K562 (cell line): ENCODE data around the gene TLE3. TPM values are rescaled to one million over a fixed set of nuclear protein-coding genes. Genes with fewer than 3 reads are reported as not detected.

Experiments used
- ATAC-seq: fragments of 200-7000 bp; cut with Tn5 transposase; 3 replicates; pipeline ENCODE4 v1.9.1; 2020; ENCODE audit warnings: moderate library complexity
- BruUV-seq: library from RNA; stranded (reverse); fragments of 400-500 nt; replicated peaks from 2 replicates; lab custom pipeline; 2021; lab: Mats Ljungman, UMichigan
- CTCF ChIA-PET: fragments of 300-600 bp; formaldehyde crosslinking; extraction: SDS; loops from one replicate; lab custom pipeline; 2021; ENCODE audit warnings: low intra/inter-chr PET ratio; lab: Yijun Ruan, JAX
- POLR2A ChIA-PET: fragments of 300-600, 350-650 bp; sonication (Branson Sonifier 250); formaldehyde crosslinking; extraction: SDS; loops from one replicate; lab custom pipeline; 2021; ENCODE audit warnings: antibody characterized with exemption, inconsistent platforms; lab: Yijun Ruan, JAX
- DNase-seq, 4 experiments: peaks; one replicate each; pipeline versions ENCODE4 v3.0.0 to v3.0.0-alpha.2; 2011 to 2018; ENCODE audit warnings: low spot score in 3 of 4, mixed read lengths in 3 of 4; ENCODE audit errors: extremely low read depth in 1 of 4
- FAIRE-seq: peaks from 2 replicates; lab custom pipeline; 2011; peaks lifted over from hg19 to GRCh38; lab: Jason Lieb, UNC
- H2AFZ ChIP-seq: 2 replicates; pipeline ENCODE4 v1.6.0; 2011; ENCODE audit warnings: low read depth, low read length, control low read depth, inconsistent platforms
- H3K27ac ChIP-seq: fragments of 200-600 bp; 3 replicates; pipeline ENCODE4 v1.8.0; 2011; ENCODE audit warnings: low read depth, mild to moderate bottlenecking, control low read depth, inconsistent platforms, low read length, moderate library complexity, mixed read lengths; ENCODE audit errors: extremely low read depth
- H3K27me3 ChIP-seq, 2 experiments: fragments of 300-600 bp in 1 of 2; 2 replicates in 1 of 2; 3 replicates in 1 of 2; pipeline versions ENCODE4 v1.6.0 to v1.8.0; 2011; ENCODE audit warnings: inconsistent platforms in 2 of 2, low read length in 2 of 2, mild to moderate bottlenecking in 1 of 2, mixed read lengths in 1 of 2, moderate library complexity in 1 of 2; ENCODE audit not compliant: control insufficient read depth in 2 of 2, insufficient read depth in 2 of 2
- H3K36me3 ChIP-seq: fragments of 300-600 bp; 3 replicates; pipeline ENCODE4 v1.8.0; 2011; ENCODE audit warnings: mild to moderate bottlenecking, low read length, inconsistent platforms; ENCODE audit not compliant: control insufficient read depth, insufficient read depth
- H3K4me1 ChIP-seq, 2 experiments: fragments of 200-600 bp in 1 of 2; replicated peaks in 1 of 2; 2 replicates in 1 of 2; 3 replicates in 1 of 2; pipeline versions ENCODE4 v1.5.1 to v1.8.0; 2011; ENCODE audit warnings: inconsistent platforms in 2 of 2, low read length in 2 of 2, mild to moderate bottlenecking in 1 of 2, mixed read lengths in 1 of 2, moderate library complexity in 1 of 2; ENCODE audit not compliant: control insufficient read depth in 2 of 2, insufficient read depth in 2 of 2
- H3K4me2 ChIP-seq: 2 replicates; pipeline ENCODE4 v1.6.1; 2011; ENCODE audit warnings: low read length, control low read depth, inconsistent platforms, mixed read lengths; ENCODE audit not compliant: insufficient read depth
- H3K4me3 ChIP-seq: fragments of 200-600 bp; sonication (generic), shearing (Covaris generic); 2 replicates; pipeline ENCODE4 v1.5.1; 2016; ENCODE audit warnings: control low read depth, inconsistent platforms
- H3K79me2 ChIP-seq: fragments of 200-600 bp; 3 replicates; pipeline ENCODE4 v1.8.0; 2011; ENCODE audit warnings: low read length, inconsistent platforms; ENCODE audit not compliant: control insufficient read depth, insufficient read depth
- H3K9ac ChIP-seq, 2 experiments: 2 replicates each; pipeline versions ENCODE4 v1.6.0 to v1.6.1; 2011; ENCODE audit warnings: low read depth in 2 of 2, low read length in 2 of 2, control low read depth in 1 of 2, inconsistent platforms in 1 of 2, mild to moderate bottlenecking in 1 of 2, mixed read lengths in 1 of 2; ENCODE audit not compliant: insufficient read depth in 1 of 2
- H3K9me1 ChIP-seq: one replicate; pipeline ENCODE4 v1.6.0; 2011; ENCODE audit warnings: inconsistent platforms, mild to moderate bottlenecking, low read length, moderate library complexity; ENCODE audit not compliant: control insufficient read depth, insufficient read depth
- H3K9me3 ChIP-seq: replicated peaks from 2 replicates; pipeline ENCODE4 v1.5.1; 2011; ENCODE audit warnings: low read depth, low read length, inconsistent platforms; ENCODE audit not compliant: control insufficient read depth, insufficient read depth
- H4K20me1 ChIP-seq: replicated peaks from 2 replicates; pipeline ENCODE4 v1.6.1; 2011; ENCODE audit warnings: low read length, inconsistent platforms, mixed read lengths; ENCODE audit not compliant: control insufficient read depth, insufficient read depth
- BRD9 ChIP-seq: fragments of 450-650 bp; IDR thresholded peaks from 2 replicates; pipeline ENCODE4 v1.6.1; 2018; ENCODE audit warnings: low read depth; ENCODE audit not compliant: partially characterized antibody
- EP300 ChIP-seq: IDR thresholded peaks from 2 replicates; pipeline ENCODE4 v1.6.1; 2012; ENCODE audit warnings: low read length, improper control_type of control experiment
- HMGXB4 ChIP-seq: sonication (generic); formaldehyde crosslinking; IDR thresholded peaks from 2 replicates; pipeline ENCODE4 v1.8.1; 2023; ENCODE audit warnings: mild to moderate bottlenecking, missing genetic modification reagents
- IFI16 ChIP-seq: fragments of 250-450 bp; sonication (Bioruptor Pico); IDR thresholded peaks from 2 replicates; pipeline ENCODE4 v2.1.2; 2022; ENCODE audit warnings: mild to moderate bottlenecking, inconsistent platforms
- MAX ChIP-seq: sonication (generic); formaldehyde crosslinking; IDR thresholded peaks from 2 replicates; pipeline ENCODE4 v1.9.0; 2022; ENCODE audit warnings: mild to moderate bottlenecking, missing genetic modification reagents
- NFYB ChIP-seq: IDR thresholded peaks from 2 replicates; pipeline ENCODE4 v1.6.1; 2011; ENCODE audit warnings: mild to moderate bottlenecking, moderate library complexity; ENCODE audit not compliant: insufficient read length; ENCODE audit errors: extremely low read depth
- POLR2G ChIP-seq: fragments of 200-400 bp; formaldehyde crosslinking; IDR thresholded peaks from 2 replicates; pipeline ENCODE4 v1.6.1; 2017; ENCODE audit warnings: low read depth, mild to moderate bottlenecking, antibody characterized with exemption, low read length, moderate library complexity
- RBM39 ChIP-seq: fragments of 200-400 bp; formaldehyde crosslinking; optimal IDR thresholded peaks from 2 replicates; pipeline ENCODE3; 2018; ENCODE audit warnings: low read depth, low read length
- TOE1 ChIP-seq, 2 experiments: fragments of 450-650 bp in 1 of 2; sonication (generic) in 1 of 2; formaldehyde crosslinking in 1 of 2; IDR thresholded peaks; 2 replicates each; pipeline versions ENCODE4 v1.7.1 to v1.8.0; 2016 to 2022; ENCODE audit warnings: borderline replicate concordance in 2 of 2, mild to moderate bottlenecking in 2 of 2, antibody characterized with exemption in 1 of 2, inconsistent platforms in 1 of 2, low read depth in 1 of 2, missing genetic modification reagents in 1 of 2, moderate library complexity in 1 of 2
- ZNF217 ChIP-seq: sonication (generic); formaldehyde crosslinking; IDR thresholded peaks from 2 replicates; pipeline ENCODE4 v1.8.0; 2022; ENCODE audit warnings: mild to moderate bottlenecking, missing genetic modification reagents
- ZNF274 ChIP-seq: IDR thresholded peaks from 2 replicates; pipeline ENCODE4 v1.6.1; 2011; ENCODE audit warnings: low read depth, mild to moderate bottlenecking, low read length, moderate library complexity, borderline replicate concordance
- ZNF764 ChIP-seq: fragments of 250-450 bp; sonication (Bioruptor Pico); IDR thresholded peaks from 2 replicates; pipeline ENCODE4 v1.4.0; 2020; ENCODE audit warnings: low read depth, mild to moderate bottlenecking, moderate library complexity
- WGBS: fragments of 100-300 bp; shearing (Covaris generic); methylation state at CpG from one replicate; pipeline ENCODE4 v1.1.6; 2016; ENCODE audit warnings: low coverage, mixed read lengths; ENCODE audit not compliant: insufficient coverage; ENCODE audit errors: missing lambda C conversion rate; 5-methylcytosine and 5-hydroxymethylcytosine counted together
- in situ Hi-C: fragments of 300-500 bp; cut with MboI; formaldehyde crosslinking; loops from 4 replicates; pipeline ENCODE4 v1.15.0; 2018; ENCODE audit warnings: inconsistent platforms, mixed read lengths
- intact Hi-C: fragments of 100-400 bp; cut with micrococcal nuclease; formaldehyde crosslinking; loops from 2 replicates; pipeline ENCODE4 v1.14.2; 2022
- polyA plus RNA-seq, 8 experiments: library from polyadenylated mRNA; depleted of rRNA in 4 of 8; stranded (reverse) in 5 of 8; unstranded in 3 of 8; fragments of >200 nt; fragmentation: Nextera tagmentation in 2 of 8; fragmentation: Illumina TruSeq in 1 of 8; extraction: Ambion mirVana in 2 of 8; extraction: Trizol in 1 of 8; gene quantifications; 2 replicates each; pipeline versions ENCODE4 v1.2.1 to v1.2.3, GENCODE V29; 2011 to 2014; ENCODE audit warnings: inconsistent platforms in 1 of 8, missing spikeins in 1 of 8
- total RNA-seq, 7 experiments: library from RNA; depleted of rRNA in 6 of 7; stranded (reverse); fragments of >200 nt in 6 of 7; fragmentation: Illumina TruSeq in 2 of 7; extraction: Trizol in 2 of 7; gene quantifications; 2 replicates each; pipeline versions ENCODE4 v1.2.1 to v1.2.3, GENCODE V29; 2011 to 2021; ENCODE audit warnings: low replicate concordance in 1 of 7

TLE3 gene
- total and polyA plus RNA-seq, 9 of the 15 experiments (the other 6 are each of a cell fraction or from before 2014, with no cell fraction given), result 1.5 to 84.2 (median 14.1) TPM

GRCh38 chr15:70060214-70060992, 37.3 kb downstream of the TLE3 start:
- no peak overlapping the region for H2AFZ ChIP-seq
- in situ Hi-C loops, result no loop called here
- peaks cover 0 to 3% of the 10 kb centered on the region in 2 experiments; a peak in 1 of 5 replicates for H3K4me1 ChIP-seq
- H3K9me1 ChIP-seq, result no peaks in the 10 kb centered on the region
- CTCF ChIA-PET, result no interaction called here
- no peaks in the 10 kb centered on the region for H4K20me1 ChIP-seq
- WGBS, result 95% methylated on average over 22 of the region's 26 CpGs
- H3K36me3 ChIP-seq, result peaks cover 97% of the 10 kb centered on the region; the same call in 2 of the 3 replicates
- TF ChIP-seq HMGXB4 (CRISPR knock-in tag) (no peak), TOE1 (IDR thresholded peaks at IDR 0.05; ENCODE audit: borderline replicate concordance) (no peak), TOE1 (CRISPR knock-in tag; IDR thresholded peaks at IDR 0.05; ENCODE audit: borderline replicate concordance, low read depth) (no peak), ZNF764 (no peak), MAX (CRISPR knock-in tag) (no peak), EP300 (no peak), POLR2G (no peak), NFYB (no peak), ZNF217 (CRISPR knock-in tag) (no peak), RBM39 (no peak), BRD9 (no peak), ZNF274 (no peak), IFI16 (no peak)
- TF ChIP-seq, all 486 proteins: peak for 0
- FAIRE-seq, result no peak
- Histone ChIP-seq H3K27me3 (no peaks in the 10 kb centered on the region), H3K9ac (no peak overlapping the region), H3K79me2 (no peaks in the 10 kb centered on the region), H3K27ac (no peak overlapping the region), H3K9me3 (no peaks in the 10 kb centered on the region), H3K4me3 (no peak overlapping the region), H3K4me2 (no peak overlapping the region)
- ATAC-seq, result no peak
- intact Hi-C loops, result no loop called here
- POLR2A ChIA-PET, result interaction anchor here (0.5 kb wide), 1 partner anchor 183 kb away, joined by 3 read pairs; no protein-coding TSS in a partner anchor
- BruUV-seq, result no TSS peak
- no peak for DNase-seq
